Activated T-cell treated with anti-CD3 and anti-CD28 coated beads for 48 hours (primary cell): ENCODE results near the gene ARHGAP8.
A peak's percentile ranks its signal among the peaks of the same experiment; 100 is the strongest.

Experiments used
- DNase-seq: peaks from one replicate; pipeline ENCODE4 v3.0.0-alpha.2; 2020; ENCODE audit warnings: low read depth

The ARHGAP8 gene

DNA sequence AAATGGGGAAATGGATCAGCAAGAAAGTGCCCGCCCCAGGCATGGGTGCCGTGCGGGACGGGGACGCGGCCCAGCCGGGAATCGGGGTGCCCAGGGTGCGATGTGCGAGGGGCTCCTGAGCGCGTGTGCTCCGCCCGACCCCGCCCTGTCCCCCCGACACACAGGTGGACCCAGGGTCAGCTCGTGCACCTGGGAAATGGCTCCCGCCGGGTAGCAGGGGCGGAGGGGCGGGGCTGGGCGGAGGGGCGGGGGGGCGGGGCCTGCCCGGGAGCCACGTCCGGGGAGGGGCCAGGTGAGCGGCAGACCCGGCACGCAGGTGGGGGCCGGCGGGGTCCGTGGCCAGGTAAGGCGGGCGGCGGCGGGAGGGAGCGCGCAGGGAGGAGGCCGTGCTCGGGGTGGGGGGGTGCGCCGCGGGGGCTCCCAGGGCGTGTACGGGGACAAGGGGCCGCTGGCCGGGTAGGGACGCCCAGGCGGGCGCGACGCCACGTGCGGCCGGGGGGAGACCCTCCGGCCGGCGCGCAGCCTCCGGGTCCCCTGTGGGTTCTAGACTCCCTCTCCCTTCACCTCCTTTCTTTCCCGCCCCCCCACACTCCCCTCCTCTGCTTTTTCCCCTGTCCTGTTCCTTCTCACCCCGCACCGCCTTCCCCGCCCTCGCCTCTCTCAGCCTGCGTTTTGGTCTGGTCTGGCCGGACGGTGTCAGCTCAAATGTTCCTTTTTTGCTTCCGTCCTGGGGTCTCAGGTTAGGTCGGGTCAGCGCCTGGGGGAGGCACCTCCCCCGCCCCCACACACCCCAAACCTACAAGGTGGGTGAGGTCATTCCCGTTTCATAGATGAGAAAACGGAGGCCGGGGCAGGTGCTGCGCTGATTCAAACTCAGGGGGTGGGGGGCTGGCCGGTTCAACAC lies at the start of gene ARHGAP8:
ARHGAP8 (plus strand) TSS at position 291 of the 904 bp plus-strand sequence. CDS start 33,953 bp downstream, outside the sequence.
- no peak for DNase-seq

- DNase-seq: no peak
These were observed 49.0 kb upstream of the ARHGAP8 start for GRCh38 chr22:44703255-44703870.

DNA sequence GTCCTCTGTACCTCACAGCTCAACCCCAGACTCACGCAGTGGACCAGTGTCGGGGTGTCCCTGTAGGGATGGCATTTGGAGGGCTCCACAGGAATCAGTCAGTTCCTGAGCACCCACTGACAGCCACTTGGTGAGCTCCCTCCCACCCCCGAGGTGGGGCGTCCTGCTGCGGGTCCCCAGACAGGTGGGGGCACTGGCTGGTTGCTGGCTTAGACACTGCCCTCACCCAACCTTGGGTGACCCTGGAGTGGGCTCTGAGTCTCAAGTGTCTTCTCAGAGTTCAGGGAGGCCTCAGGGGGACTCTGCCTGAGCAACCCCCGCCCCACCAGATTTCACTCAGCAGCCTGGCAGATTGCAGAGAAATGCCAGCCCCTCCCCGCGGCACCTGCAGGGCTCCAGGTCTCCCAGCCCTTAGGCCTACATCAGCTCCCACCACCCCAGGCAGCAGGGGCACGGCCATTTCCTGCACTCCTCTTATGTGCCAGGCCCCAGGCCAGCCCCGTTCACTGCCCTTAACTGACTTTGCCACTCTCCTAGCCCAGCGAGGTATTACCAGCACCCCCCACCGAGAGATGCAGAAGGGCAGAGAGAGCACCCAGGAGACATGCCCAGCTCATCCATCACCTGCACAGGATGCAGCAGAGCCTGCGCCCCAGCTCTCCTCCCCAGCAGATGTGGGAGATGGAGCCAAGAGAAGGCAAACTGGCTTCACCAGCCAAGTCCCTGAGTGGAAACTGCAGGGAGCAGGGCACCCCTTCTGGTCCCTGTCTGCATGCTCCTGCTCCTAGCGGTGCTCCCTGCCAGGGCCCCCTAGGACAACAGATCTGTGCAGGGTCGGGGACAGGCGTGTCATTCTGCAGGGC lies 48.0 kb upstream of the ARHGAP8 start:
- no peak for DNase-seq

DNA sequence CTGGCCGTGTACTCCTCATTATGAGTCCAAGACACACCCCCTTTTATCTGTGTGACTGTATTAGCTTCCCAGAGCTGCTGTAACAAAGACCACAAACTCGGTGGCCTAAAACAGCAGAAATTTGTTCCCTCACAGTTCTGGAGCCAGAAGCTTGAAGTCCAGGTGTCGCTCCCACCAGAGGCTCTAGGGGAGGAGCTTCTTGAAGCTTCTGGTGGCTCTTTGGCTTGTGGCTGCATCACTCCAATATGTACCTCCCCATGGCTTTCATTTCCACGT lies 47.4 kb upstream of the ARHGAP8 start:
- no peak for DNase-seq

DNA sequence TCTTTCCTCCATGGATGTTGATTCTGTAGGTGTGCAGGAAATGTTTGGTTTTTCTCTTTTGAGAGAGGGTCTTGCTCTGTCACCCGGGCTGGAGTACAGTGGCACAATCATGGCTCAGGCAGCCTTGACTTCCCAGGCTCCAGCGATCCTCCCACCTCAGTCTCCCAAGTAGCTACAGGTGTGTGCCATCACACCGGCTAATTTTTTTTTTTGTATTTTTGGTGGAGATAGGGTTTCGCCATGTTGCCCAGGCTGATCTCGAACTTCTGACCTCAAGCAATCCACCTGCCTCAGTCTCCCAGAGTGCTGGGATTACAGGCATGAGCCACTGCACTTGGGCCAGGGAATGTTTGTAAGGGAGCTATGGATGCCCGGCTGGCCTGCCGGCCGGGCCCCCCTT lies 45.9 kb upstream of the ARHGAP8 start:
- no peak for DNase-seq

- no peak for DNase-seq
These were observed 45.2 kb upstream of the ARHGAP8 start for GRCh38 chr22:44707178-44707577.

DNA sequence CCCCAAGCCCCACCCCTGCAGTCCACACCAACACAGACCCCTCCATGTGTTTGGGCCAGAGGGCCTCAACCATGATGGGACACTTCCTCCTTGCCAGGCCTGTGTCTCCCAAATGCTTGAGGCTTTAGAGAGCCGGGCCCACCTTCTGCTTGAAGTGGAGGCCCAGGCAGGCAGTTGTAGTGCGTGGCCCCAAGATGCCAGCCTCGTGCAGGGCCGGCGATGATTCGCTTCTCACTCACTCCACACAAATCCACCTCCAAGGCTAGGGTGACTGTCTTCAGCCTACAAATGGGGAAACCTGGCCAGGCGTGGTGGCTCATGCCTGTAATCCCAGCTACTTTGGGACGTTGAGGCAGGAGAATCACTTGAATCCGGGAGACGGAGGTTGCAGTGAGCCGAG lies 44.6 kb upstream of the ARHGAP8 start:
- DNase-seq: no peak

DNA sequence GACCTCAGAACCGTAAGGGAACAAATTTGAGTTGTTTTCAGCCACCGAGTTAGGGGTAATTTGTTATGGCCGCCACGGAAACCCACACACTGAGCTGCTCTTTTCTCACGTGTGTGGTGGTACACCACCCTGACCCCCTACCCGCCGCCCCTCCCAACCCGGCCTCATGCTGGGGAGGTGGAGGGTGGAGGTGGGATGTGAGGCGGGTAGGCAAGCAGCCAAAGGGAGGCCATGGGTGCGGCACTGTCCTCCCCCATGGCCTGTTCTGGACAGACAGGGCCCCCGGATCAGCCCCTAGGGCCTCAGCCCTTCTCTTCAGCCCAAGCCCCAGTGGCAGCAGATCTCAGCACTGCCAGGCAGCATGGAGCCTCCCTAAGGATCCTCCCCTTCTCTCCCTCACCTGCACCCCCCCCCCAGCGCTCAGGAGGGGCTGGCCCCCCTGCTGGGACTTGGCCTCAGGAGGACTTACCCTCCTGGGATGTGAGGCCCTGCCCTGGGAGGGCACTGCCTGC lies 42.4 kb upstream of the ARHGAP8 start:
- DNase-seq: no peak

DNA sequence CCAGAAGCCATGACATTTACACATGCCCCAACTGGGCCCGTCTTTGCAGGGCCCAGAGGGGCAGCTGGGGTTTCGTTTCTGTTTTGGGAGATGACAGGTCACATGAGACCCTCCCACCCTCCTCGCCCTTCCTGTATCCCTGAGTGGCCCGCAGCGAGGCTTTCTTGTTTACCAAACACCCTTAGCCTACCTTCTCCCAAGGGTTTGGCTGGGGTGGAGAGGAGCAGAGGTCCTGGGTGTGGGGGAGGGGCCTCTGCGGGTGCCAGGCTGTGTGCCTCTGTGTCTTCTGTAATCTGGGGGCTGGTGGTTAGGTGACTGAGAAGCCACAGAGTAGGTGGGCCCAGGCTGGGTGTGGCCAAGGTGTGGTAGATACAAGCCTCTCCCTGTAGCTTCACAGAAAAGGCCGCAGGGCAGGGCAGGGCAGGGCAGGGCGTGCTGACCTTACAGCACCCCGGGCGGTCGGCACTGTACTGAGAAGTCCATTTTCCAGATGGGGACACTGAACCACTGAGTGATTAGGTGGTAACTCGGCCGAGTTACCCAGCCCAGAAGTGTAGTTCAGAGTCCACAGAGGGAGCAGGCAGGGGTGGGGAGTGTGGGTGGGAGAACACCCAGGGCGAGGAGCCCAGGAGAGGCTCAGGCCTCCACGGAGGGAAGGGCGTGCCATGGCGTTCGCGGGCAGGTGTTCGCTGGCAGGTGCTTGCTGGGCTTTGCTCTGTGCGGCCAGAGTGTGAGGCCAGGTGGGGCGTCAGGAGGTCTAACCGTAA lies 41.7 kb upstream of the ARHGAP8 start:
- peak; percentile 29 for DNase-seq

DNA sequence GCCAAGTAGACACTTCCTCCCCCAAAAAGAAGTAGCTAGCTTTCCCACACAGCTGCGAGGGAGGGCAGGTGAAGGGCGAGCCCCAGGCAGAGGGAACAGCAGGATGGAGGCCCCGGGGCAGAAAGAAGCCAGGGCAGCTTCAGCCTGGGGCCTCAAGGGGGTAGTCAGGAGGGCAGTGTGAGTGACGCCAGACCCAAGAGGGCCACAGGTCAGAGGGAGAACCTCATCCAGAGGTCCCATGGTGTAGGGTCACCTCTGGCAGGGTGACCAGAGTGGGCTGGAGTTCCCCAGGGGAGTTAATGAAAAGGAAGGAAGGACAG lies 41.2 kb upstream of the ARHGAP8 start:
- no peak for DNase-seq

GRCh38 chr22:44711690-44712555 lies 40.5 kb upstream of the ARHGAP8 start:
- DNase-seq: no peak

GRCh38 chr22:44712962-44713361 lies 39.4 kb upstream of the ARHGAP8 start:
- DNase-seq: no peak

- no peak for DNase-seq
These were observed 37.5 kb upstream of the ARHGAP8 start for GRCh38 chr22:44714703-44715350.

DNA sequence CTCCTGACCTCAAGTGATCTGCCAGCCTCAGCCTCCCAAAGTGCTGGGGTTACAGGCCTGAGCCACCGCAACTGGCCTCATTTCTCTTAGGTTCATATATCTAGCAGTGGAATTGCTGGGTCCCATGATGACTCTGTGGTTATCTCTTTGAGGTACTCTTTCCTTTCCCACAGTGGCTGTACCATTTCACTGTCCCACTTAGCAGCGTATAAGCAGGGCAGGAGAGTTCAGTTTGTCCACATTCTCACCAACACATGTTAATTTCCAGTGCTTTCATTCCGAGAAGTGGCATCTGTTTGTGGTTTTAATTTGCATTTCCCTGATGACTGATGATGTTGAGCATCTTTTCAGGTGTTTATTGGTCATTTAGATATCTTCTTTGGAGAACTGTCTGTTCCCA lies 34.0 kb upstream of the ARHGAP8 start:
- DNase-seq: no peak

GRCh38 chr22:44719586-44720368 lies 32.6 kb upstream of the ARHGAP8 start:
- no peak for DNase-seq

DNA sequence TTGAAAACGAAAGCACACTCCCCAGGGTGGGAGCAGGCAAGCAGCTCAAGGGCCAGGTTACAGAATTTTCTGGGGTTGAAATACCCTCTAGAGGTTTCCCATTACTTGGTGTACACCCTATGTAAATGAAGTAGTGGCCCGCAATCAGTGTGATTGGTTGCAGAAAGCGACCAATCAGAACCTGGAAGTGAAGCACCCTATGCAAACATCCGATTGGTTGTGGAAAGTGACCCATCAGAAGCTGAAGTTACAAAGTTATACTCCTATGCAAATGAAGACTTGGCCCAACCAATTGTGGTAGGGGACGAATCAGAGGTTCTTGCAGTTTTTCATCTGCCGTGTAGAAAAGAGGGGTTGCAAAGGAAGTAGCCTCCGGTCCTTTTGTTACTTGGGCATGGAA lies 31.2 kb upstream of the ARHGAP8 start:
- DNase-seq: no peak

- DNase-seq: no peak
These were observed 29.8 kb upstream of the ARHGAP8 start for GRCh38 chr22:44722611-44723010.

- DNase-seq: no peak
These were observed 28.6 kb upstream of the ARHGAP8 start for GRCh38 chr22:44723801-44724200.

DNA sequence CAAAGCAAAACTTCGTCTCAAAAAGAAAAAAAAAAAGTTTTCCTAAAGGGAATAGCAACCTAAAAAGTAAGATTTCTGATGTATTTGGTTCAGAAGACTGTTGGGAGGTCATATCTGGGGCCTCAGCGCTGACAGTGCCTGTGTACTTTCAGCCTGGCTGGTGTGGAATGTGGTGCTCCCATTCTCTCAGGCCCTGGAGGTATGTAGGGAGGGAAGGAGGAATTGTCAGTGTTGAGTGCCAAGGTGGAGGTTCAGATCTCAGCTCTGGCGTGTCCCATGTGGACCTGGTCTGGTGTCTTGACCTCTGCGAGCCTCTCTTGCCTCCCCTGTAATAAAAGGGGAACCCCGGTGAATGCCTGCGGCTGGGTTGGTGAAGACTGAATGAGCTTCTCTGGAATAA lies 28.0 kb upstream of the ARHGAP8 start:
- DNase-seq: no peak

DNA sequence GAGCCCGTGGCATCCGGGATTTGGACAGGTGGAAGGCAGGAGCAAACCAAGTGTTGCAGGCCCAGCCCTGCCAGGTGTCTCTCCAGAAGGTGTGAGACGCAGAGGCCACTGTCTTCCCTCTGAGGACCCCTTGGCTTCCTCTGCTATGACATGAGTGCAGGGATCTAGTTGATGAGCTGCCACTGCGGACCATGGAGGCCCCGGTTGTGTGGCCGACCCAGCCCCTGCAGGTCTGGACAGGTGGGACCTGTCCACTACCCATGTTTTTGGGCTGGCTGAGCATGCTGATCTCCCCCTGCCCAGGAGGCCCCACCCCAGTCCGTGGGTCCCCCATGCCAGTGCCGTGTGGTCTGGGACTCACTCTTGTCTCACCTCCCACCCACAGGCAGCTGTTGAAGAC lies 27.5 kb upstream of the ARHGAP8 start:
- no peak for DNase-seq
